Endothelial cell of umbilical vein (primary cell): ENCODE data around the gene CLPX. TPM values are rescaled to one million over a fixed set of nuclear protein-coding genes. Genes with fewer than 3 reads are reported as not detected.

Experiments
- BruUV-seq: library from RNA; stranded (reverse); fragments of 400-500 nt; replicated peaks from 2 replicates; lab custom pipeline; 2021; lab: Mats Ljungman, UMichigan
- CTCF ChIA-PET: fragments of 300-600, 350-600 bp; sonication (Branson Sonifier 250); formaldehyde crosslinking; loops from one replicate; lab custom pipeline; 2021; ENCODE audit warnings: antibody characterized with exemption, inconsistent platforms; lab: Charles Lee
- POLR2A ChIA-PET: fragments of 300-600, 350-600 bp; sonication (Branson Sonifier 250); formaldehyde crosslinking; loops from one replicate; lab custom pipeline; 2021; ENCODE audit warnings: antibody characterized with exemption, inconsistent platforms; lab: Charles Lee
- DNase-seq: peaks from one replicate; pipeline ENCODE4 v3.0.0-alpha.2; 2011; ENCODE audit warnings: low read depth, low spot score
- FAIRE-seq: peaks from 2 replicates; lab custom pipeline; 2011; peaks lifted over from hg19 to GRCh38; lab: Jason Lieb, UNC
- H2AFZ ChIP-seq: 2 replicates; pipeline ENCODE4 v1.6.0; 2012; ENCODE audit warnings: low read depth, low read length, control low read depth, inconsistent platforms
- H3K27ac ChIP-seq: 2 replicates; pipeline ENCODE4 v1.5.1; 2011; ENCODE audit warnings: low read depth, mild to moderate bottlenecking, control low read depth, low read length, moderate library complexity; ENCODE audit not compliant: insufficient read depth
- H3K27me3 ChIP-seq, 2 experiments: 2 replicates each; pipeline versions ENCODE4 v1.6.0 to v1.6.1; 2011; ENCODE audit warnings: low read length in 2 of 2, mixed read lengths in 1 of 2; ENCODE audit not compliant: control insufficient read depth in 2 of 2, insufficient read depth in 2 of 2
- H3K36me3 ChIP-seq, 2 experiments: 2 replicates in 1 of 2; 3 replicates in 1 of 2; pipeline ENCODE4 v1.5.1; 2011; ENCODE audit warnings: low read length in 2 of 2, mild to moderate bottlenecking in 1 of 2, moderate library complexity in 1 of 2; ENCODE audit not compliant: control insufficient read depth in 2 of 2, insufficient read depth in 2 of 2; ENCODE audit errors: extremely low read depth in 1 of 2
- H3K4me1 ChIP-seq: 3 replicates; pipeline ENCODE4 v1.5.1; 2011; ENCODE audit warnings: mild to moderate bottlenecking, low read length; ENCODE audit not compliant: control insufficient read depth, insufficient read depth; ENCODE audit errors: extremely low read depth
- H3K4me2 ChIP-seq: 2 replicates; pipeline ENCODE4 v1.6.1; 2011; ENCODE audit warnings: low read length, control low read depth, mixed read lengths; ENCODE audit not compliant: insufficient read depth
- H3K4me3 ChIP-seq, 3 experiments: fragments of 200-600 bp in 1 of 3; sonication (generic), shearing (Covaris generic) in 1 of 3; replicated peaks in 1 of 3; 2 replicates each; pipeline ENCODE4 v1.5.1; 2011 to 2016; ENCODE audit warnings: control low read depth in 3 of 3, low read length in 3 of 3, mild to moderate bottlenecking in 2 of 3, inconsistent platforms in 1 of 3, low read depth in 1 of 3, moderate library complexity in 1 of 3; ENCODE audit not compliant: insufficient read depth in 1 of 3
- H3K79me2 ChIP-seq: 2 replicates; pipeline ENCODE4 v1.6.0; 2012; ENCODE audit warnings: low read length, inconsistent platforms; ENCODE audit not compliant: control insufficient read depth, insufficient read depth
- H3K9ac ChIP-seq: replicated peaks from 2 replicates; pipeline ENCODE3; 2011; ENCODE audit warnings: low read length, control low read depth; ENCODE audit not compliant: insufficient read depth; ENCODE audit errors: extremely low read depth
- H3K9me1 ChIP-seq: replicated peaks from 3 replicates; pipeline ENCODE4 v1.6.0; 2011; ENCODE audit warnings: mild to moderate bottlenecking, low read length; ENCODE audit not compliant: control insufficient read depth, insufficient read depth; ENCODE audit errors: extremely low read depth
- H3K9me3 ChIP-seq: replicated peaks from 2 replicates; pipeline ENCODE4 v1.5.1; 2012; ENCODE audit warnings: low read length, inconsistent platforms; ENCODE audit not compliant: control insufficient read depth, insufficient read depth
- H4K20me1 ChIP-seq: replicated peaks from 2 replicates; pipeline ENCODE3; 2011; ENCODE audit warnings: mild to moderate bottlenecking, low read length; ENCODE audit not compliant: control insufficient read depth, insufficient read depth; ENCODE audit errors: extremely low read depth
- CTCF ChIP-seq, 2 donors: IDR thresholded peaks; 1 replicate in 1 of 2; 2 replicates in 1 of 2; pipeline ENCODE4 v1.5.1; 2011; ENCODE audit warnings: low read length in 2 of 2, mild to moderate bottlenecking in 2 of 2, moderate library complexity in 2 of 2, control low read depth in 1 of 2, inconsistent platforms in 1 of 2, low read depth in 1 of 2; ENCODE audit not compliant: insufficient read depth in 1 of 2; ENCODE audit errors: extremely low read depth in 1 of 2
- EZH2 ChIP-seq: IDR thresholded peaks from 2 replicates; pipeline ENCODE4 v1.6.1; 2012; ENCODE audit warnings: borderline replicate concordance, low read depth, mild to moderate bottlenecking, moderate library complexity, low read length, inconsistent platforms; ENCODE audit not compliant: severe bottlenecking
- FOS ChIP-seq: IDR thresholded peaks from 2 replicates; pipeline ENCODE4 v1.6.1; 2011; ENCODE audit warnings: mild to moderate bottlenecking, low read length, moderate library complexity, borderline replicate concordance; ENCODE audit not compliant: insufficient read depth
- GATA2 ChIP-seq: IDR thresholded peaks from 2 replicates; pipeline ENCODE4 v1.7.0; 2011; ENCODE audit warnings: low read depth, mild to moderate bottlenecking, moderate library complexity, mixed read lengths, low read length; ENCODE audit not compliant: insufficient read length, insufficient read depth
- JUN ChIP-seq: IDR thresholded peaks from 2 replicates; pipeline ENCODE4 v1.6.1; 2011; ENCODE audit warnings: borderline replicate concordance, low read depth; ENCODE audit not compliant: insufficient read length, insufficient read depth
- MAX ChIP-seq: IDR thresholded peaks from 2 replicates; pipeline ENCODE4 v1.6.1; 2011; ENCODE audit not compliant: insufficient read depth, insufficient read length
- MYC ChIP-seq: IDR thresholded peaks from one replicate; pipeline ENCODE4 v1.6.1; 2011; ENCODE audit warnings: mild to moderate bottlenecking, low read depth, low read length
- POLR2A ChIP-seq: IDR thresholded peaks from 2 replicates; pipeline ENCODE4 v1.6.1; 2012; ENCODE audit warnings: low read depth, mild to moderate bottlenecking, control low read depth, low read length
- POLR2AphosphoS5 ChIP-seq: IDR thresholded peaks from 2 replicates; pipeline ENCODE4 v1.6.1; 2012; ENCODE audit warnings: low read depth, mild to moderate bottlenecking, control low read depth, low read length, moderate library complexity; ENCODE audit not compliant: insufficient read depth
- dilution Hi-C: fragments of 300-500 bp; cut with MboI; formaldehyde crosslinking; loops from one replicate; pipeline ENCODE4 v1.15.0; 2019; ENCODE audit warnings: low sequenced_read_pairs; ENCODE audit not compliant: extremely low pct_ligation_motif_present
- intact Hi-C: fragments of 100-400 bp; cut with micrococcal nuclease; formaldehyde crosslinking; loops from one replicate; pipeline ENCODE4 v1.10.0; 2022
- polyA plus RNA-seq, 4 experiments: library from polyadenylated mRNA; depleted of rRNA in 3 of 4; stranded (reverse) in 3 of 4; unstranded in 1 of 4; fragments of >200 nt; gene quantifications; 2 replicates each; pipeline versions ENCODE4 v1.2.1 to v1.2.3, GENCODE V29; 2011 to 2012; ENCODE audit warnings: missing spikeins in 1 of 4
- total RNA-seq: library from RNA; stranded (reverse); gene quantifications from 2 replicates; pipeline ENCODE4 v1.2.3, GENCODE V29; 2021

Gene CLPX
- total and polyA plus RNA-seq, 2 donors (not counting 3 experiments of a cell fraction or from before 2014, with no cell fraction given): 11.1 to 41.4 TPM

GRCh38 chr15:65180167-65180566, 5.0 kb downstream of the CLPX start:
- Histone ChIP-seq H3K9me3 (no peaks in the 10 kb centered on the region), H3K27me3 (no peaks in the 10 kb centered on the region), H3K27ac (no peak overlapping the region), H3K4me1 (peaks cover 6% of the 10 kb centered on the region), H3K36me3 (peaks cover 4 to 11% of the 10 kb centered on the region in 2 experiments), H3K79me2 (peaks cover 52% of the 10 kb centered on the region), H3K9me1 (no peaks in the 10 kb centered on the region), H3K4me3 (no peak overlapping the region), H4K20me1 (no peaks in the 10 kb centered on the region), H3K4me2 (no peak overlapping the region), H2AFZ (no peak overlapping the region), H3K9ac (no peak overlapping the region)
- TF ChIP-seq GATA2: no peak
- TF ChIP-seq FOS: no peak
- no peak for TF ChIP-seq MYC
- no peak for TF ChIP-seq CTCF (IDR thresholded peaks at IDR 0.05; ENCODE audit: extremely low read depth in 1 of 2, insufficient read depth in 1 of 2, low read depth in 1 of 2, low read length in 2 of 2)
- TF ChIP-seq POLR2AphosphoS5: no peak
- no peak for TF ChIP-seq POLR2A
- no peak for TF ChIP-seq MAX
- TF ChIP-seq JUN: no peak
- no peak for TF ChIP-seq EZH2
- intact Hi-C loops (no loop called here), dilution Hi-C loops (no loop called here)
- ChIA-PET POLR2A (no interaction called here), CTCF (no interaction called here)
- DNase-seq: no peak
- no peak for FAIRE-seq
- no TSS peak for BruUV-seq
